Ramos (cell line): ENCODE results near the gene DIABLO.

Experiments
- in situ Hi-C: fragments of 300-500 bp; cut with MboI; formaldehyde crosslinking; loops from one replicate; pipeline ENCODE4 v1.14.3; 2022; ENCODE audit warnings: low sequenced_read_pairs; ENCODE audit not compliant: unreplicated experiment

DIABLO gene

DNA sequence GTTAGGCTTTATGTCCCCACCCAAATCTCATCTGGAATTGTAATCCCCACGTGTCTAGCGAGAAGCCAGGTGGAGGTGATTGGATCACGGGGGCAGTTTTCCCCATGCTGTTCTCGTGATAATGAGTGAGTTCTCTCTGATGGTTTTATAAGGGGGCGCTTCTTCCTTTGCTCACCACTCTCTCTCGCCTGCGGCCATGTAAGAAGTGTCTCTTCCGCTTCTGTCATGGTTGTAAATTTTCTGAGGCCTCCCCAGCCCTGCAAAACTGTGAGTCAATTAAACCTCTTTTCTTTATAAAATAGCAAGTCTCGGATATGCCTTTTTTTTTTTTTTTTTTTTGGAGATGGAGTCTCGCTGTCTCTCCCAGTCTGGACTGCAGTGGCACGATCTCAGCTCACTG is 65.1 kb downstream of the DIABLO start:
- in situ Hi-C loops, result no loop called here

DNA sequence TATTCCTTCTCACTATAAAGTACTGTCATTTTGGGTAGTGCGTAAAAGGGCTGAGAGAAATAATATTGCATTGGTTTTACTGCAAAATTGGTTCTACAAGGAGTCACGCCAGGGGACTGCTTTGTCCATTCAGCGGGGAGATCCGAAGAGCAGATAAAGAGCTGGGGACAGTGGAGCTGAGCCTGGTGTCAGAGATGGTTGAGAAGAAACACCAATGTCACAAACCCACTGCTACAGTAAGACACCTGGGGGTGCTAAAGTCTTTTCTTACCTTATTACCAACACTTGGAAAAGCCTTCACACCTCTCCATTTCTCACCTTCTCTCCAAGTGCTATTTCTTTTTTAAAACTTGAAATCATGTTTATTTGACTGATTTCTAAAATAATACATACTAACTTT is 66.0 kb downstream of the DIABLO start:
- in situ Hi-C loops, result no loop called here

DNA sequence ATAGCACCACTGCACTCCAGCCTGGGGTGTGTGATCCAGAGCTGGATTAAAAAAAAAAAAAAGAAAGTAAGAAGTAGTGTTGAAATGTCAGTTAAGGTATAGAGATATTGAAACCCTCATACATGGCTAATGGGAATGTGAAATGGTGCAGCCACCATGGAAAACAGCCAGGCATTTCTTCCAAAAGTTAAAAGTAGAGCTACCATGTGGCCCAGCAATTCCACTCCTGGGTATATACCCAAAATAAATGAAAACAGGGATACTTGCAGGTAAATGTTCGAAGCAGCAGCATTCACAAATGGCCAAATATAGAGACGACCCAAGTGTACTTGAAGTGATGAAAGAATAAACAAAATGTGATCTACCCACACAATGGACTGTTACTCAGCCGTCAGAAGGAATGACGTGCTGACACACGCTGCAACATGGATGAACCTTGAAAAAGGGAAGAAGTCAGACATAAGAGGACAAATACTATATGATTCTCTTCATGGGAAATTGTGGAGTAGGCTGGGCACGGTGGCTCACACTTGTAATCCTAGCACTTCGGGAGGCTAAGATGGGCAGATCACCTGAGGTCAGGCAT is 67.1 kb downstream of the DIABLO start:
- in situ Hi-C loops, result no loop called here
